OCI-LY1 (cell line): ENCODE measurements around the gene FTCD.

Source experiments
- EZH2 ChIP-seq: fragments of 200-600 bp; sonication (generic), shearing (Covaris generic); IDR thresholded peaks from 2 replicates; pipeline ENCODE4 v1.8.0; 2017; ENCODE audit warnings: borderline replicate concordance, mixed run types, mild to moderate bottlenecking, antibody characterized with exemption, low read length, moderate library complexity, mixed read lengths
- TF ChIP-seq, protein P1 (sequence below): fragments of 200-600 bp; sonication (generic), shearing (Covaris generic); IDR thresholded peaks from 2 replicates; pipeline ENCODE4 v1.5.1; 2017; ENCODE audit warnings: mild to moderate bottlenecking, antibody characterized with exemption, low read length, moderate library complexity, mixed read lengths

DNA sequence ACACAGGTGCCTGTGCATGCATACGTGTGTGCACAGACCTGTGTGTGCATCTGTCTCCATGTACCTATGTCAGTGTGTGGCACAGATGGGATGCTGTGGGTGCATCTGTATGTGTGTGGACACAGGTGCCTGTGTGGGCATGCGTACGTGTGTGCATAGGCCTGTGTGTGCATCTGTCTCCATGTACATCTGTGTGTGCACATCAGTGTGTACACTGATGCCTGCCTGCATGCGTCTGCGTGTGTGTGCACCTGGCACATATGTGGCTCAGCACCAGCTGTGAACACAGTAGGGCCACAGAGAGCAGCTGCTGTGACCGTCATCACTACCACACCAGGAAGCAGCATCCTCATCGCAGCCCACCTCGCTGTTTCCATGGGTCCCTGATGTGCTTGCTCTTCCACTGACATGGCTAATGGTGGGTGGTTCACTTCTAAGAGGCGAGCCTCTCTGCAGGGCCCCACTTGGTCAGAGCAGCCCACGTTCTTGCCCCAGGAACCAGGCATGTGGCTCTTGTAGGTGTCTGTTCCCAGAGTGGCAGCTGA, 38.5 kb upstream of the FTCD start:
- TF ChIP-seq, protein P1, sequence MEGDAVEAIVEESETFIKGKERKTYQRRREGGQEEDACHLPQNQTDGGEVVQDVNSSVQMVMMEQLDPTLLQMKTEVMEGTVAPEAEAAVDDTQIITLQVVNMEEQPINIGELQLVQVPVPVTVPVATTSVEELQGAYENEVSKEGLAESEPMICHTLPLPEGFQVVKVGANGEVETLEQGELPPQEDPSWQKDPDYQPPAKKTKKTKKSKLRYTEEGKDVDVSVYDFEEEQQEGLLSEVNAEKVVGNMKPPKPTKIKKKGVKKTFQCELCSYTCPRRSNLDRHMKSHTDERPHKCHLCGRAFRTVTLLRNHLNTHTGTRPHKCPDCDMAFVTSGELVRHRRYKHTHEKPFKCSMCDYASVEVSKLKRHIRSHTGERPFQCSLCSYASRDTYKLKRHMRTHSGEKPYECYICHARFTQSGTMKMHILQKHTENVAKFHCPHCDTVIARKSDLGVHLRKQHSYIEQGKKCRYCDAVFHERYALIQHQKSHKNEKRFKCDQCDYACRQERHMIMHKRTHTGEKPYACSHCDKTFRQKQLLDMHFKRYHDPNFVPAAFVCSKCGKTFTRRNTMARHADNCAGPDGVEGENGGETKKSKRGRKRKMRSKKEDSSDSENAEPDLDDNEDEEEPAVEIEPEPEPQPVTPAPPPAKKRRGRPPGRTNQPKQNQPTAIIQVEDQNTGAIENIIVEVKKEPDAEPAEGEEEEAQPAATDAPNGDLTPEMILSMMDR: no peak
- no peak for TF ChIP-seq EZH2
